T follicular helper cell (primary cell): ENCODE results near the gene FUBP3.
"Not testable (repeated sequence)": the region's sequence is repeated elsewhere in the genome, so short reads cannot be mapped to it uniquely, and the experiment has no call there.

Experiments used
- DNase-seq: peaks from one replicate; pipeline ENCODE4 v3.0.0-alpha.2; 2020; ENCODE audit warnings: low read depth

The FUBP3 gene

DNA sequence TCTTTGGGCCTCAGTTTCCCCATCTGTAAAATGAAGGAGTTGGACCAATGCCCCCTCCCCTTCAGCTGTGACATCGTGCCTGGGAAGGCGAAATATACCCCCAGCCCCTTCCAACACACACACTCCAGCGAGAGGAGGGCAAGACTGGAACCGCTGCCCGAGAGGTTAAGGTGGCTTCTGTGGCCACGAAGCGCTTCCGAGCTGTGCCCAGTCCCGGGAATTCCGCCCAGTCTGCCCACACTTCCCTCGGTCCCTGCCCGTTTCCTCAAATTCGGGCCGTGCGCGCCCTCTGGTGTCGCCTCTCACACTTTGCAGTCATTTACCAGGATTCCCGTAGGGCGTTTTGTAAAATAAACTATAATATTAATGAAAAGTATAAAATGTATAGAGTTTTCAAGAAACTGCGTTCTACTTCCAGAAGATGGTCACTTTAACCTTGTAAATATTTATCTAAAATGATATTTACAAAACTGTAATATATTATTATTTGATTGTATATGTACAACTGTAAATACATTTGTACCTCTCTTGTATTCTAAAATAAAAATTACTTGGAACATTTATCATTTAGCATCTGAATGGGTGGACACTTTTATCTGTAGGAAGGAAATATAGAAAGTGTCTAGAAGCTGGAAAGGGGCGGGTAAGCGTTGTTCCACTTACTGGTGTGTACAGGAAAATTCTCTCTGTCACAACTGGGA lies 103.2 kb downstream of the FUBP3 start:
- peak; percentile 30 for DNase-seq

DNA sequence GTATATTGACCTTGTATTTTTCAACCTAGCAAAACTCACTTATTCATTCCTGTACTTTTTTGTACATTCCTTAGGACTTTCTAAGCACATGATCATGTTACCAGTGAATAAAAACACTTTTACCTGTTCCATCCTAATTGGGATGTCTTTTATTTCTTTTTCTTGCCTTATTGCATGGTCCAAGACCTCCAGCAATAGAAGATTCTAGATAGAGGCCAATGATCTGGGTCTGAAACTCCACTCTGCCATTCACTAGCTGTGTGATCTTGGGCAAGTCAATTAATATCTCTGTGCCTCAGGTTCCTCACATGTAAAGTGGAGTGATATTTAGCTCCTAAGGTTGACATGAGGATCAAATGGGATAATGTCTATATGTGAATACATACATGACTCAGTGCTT lies 105.7 kb downstream of the FUBP3 start:
- DNase-seq, result no peak

DNA sequence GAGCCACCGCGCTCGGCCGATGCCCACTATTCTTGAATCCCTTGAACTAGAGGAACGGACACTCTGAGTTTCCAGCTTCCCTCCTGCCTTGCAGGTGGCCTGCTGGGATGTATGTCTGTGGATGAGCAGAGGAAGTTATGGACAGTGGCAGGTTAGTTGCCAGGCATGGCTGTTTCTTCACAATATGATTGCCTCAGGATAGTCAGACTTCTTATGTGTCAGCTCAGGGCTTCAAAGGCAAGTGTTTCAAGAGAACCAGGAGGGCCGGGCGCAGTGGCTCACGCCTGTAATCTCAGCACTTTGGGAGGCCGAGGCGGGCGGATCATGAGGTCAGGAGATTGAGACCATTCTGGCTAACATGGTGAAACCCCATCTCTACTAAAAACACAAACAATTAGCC lies 106.6 kb downstream of the FUBP3 start:
- DNase-seq, result not testable (repeated sequence)

DNA sequence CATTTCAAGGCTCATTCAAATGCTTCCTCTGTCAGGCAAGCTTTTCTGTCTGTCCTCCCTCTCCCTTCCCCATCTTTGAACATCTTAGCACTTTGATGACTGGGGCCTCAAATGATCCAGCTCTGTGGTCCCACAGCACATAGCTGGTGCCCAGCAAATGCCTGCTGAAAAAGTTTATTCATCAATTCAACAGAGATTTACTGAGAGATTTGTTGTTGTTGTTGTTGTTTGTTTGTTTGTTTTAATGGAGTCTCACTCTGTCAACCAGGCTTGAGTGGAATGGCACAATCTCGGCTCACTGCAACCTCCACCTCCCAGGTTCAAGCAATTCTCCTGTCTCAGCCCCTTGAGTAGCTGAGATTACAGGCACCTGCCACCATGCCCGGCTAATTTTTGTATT lies 108.2 kb downstream of the FUBP3 start:
- no peak for DNase-seq
